Stimulated activated CD8-positive, alpha-beta memory T cell treated with anti-CD3 and anti-CD28 coated beads, Interleukin-7, amount 100 ng/mL, for 24 hours (primary cell): ENCODE measurements around the gene FLRT1.
"Not testable (repeated sequence)": the region's sequence is repeated elsewhere in the genome, so short reads cannot be mapped to it uniquely, and the experiment has no call there.

ENCODE experiments used
- DNase-seq: peaks from one replicate; pipeline ENCODE4 v3.0.0-alpha.2; 2020; ENCODE audit warnings: low read depth

Gene FLRT1

GRCh38 chr11:64025205-64025604 is 10.5 kb upstream of the FLRT1 start:
- no peak for DNase-seq

GRCh38 chr11:64026575-64027205 is 9.0 kb upstream of the FLRT1 start:
- DNase-seq, result no peak

- no peak for DNase-seq
These were observed 7.9 kb upstream of the FLRT1 start for GRCh38 chr11:64027651-64028397.

- no peak for DNase-seq
These were observed 7.2 kb upstream of the FLRT1 start for GRCh38 chr11:64028398-64029115.

- no peak for DNase-seq
These were observed 6.0 kb upstream of the FLRT1 start for GRCh38 chr11:64029773-64030172.

- DNase-seq, result no peak
These were observed 4.7 kb upstream of the FLRT1 start for GRCh38 chr11:64031001-64031400.

GRCh38 chr11:64032050-64032449 is 3.7 kb upstream of the FLRT1 start:
- no peak for DNase-seq

GRCh38 chr11:64034411-64034811 is 1.3 kb upstream of the FLRT1 start:
- no peak for DNase-seq

- no peak for DNase-seq
These were observed 628 bp upstream of the FLRT1 start for GRCh38 chr11:64035081-64035524.

- no peak for DNase-seq
These were observed 626 bp downstream of the FLRT1 start for GRCh38 chr11:64036087-64037026.

- no peak for DNase-seq
These were observed 1.4 kb downstream of the FLRT1 start for GRCh38 chr11:64037027-64037634.

GRCh38 chr11:64038500-64038899 is 2.8 kb downstream of the FLRT1 start:
- no peak for DNase-seq

GRCh38 chr11:64039012-64039665 is 3.4 kb downstream of the FLRT1 start:
- no peak for DNase-seq

- no peak for DNase-seq
These were observed 5.1 kb downstream of the FLRT1 start for GRCh38 chr11:64040684-64041322.

GRCh38 chr11:64041846-64042245 is 6.1 kb downstream of the FLRT1 start:
- DNase-seq, result no peak

- DNase-seq, result no peak
These were observed 6.6 kb downstream of the FLRT1 start for GRCh38 chr11:64042301-64042700.

- DNase-seq, result no peak
These were observed 7.8 kb downstream of the FLRT1 start for GRCh38 chr11:64043545-64043944.

GRCh38 chr11:64044730-64045393 is 9.1 kb downstream of the FLRT1 start:
- no peak for DNase-seq

GRCh38 chr11:64045700-64046099 is 10.0 kb downstream of the FLRT1 start:
- DNase-seq, result no peak

GRCh38 chr11:64047373-64047772 is 11.6 kb downstream of the FLRT1 start:
- DNase-seq, result not testable (repeated sequence)
